ENCODE results near the gene FTSJ1. TPM values are rescaled to one million over a fixed set of nuclear protein-coding genes. Genes with fewer than 3 reads are reported as not detected.

FTSJ1 gene
- total and polyA plus RNA-seq, 2 experiments from 2014 or later = 42.8 to 76.3 TPM

DNA sequence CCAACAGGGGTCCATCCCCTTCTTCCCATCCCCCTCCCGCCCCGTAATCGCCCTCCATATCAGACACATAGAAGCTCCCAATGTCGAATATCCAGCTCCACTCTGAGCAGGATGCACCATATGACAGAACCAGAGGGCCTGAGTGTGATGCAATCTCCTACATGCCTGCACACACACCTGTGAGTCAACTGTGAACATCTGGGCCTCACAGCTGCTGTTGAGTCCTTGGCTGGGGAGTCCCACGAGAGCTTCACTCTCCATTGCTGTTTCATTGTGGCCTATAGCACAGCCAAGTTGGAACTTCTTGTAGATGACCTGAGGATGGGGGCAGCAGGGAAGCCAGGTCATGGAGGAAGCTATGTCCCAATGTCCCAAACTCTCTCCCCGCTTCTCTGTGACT is 14.2 kb upstream of the FTSJ1 start:
- Histone ChIP-seq H3K36me3 (ENCODE audit: insufficient read depth) (no peaks in the 10 kb centered on the region; the same call in 1 of the 2 replicates), H2AFZ (no peak overlapping the region), H3K4me2 (no peak overlapping the region), H3K27me3 (ENCODE audit: insufficient read depth) (no peaks in the 10 kb centered on the region), H3K4me1 (ENCODE audit: insufficient read depth) (no peaks in the 10 kb centered on the region), H3K79me2 (replicated peaks; ENCODE audit: insufficient read depth) (no peaks in the 10 kb centered on the region), H3K4me3 (no peak overlapping the region), H3K27ac (ENCODE audit: low read depth) (no peak overlapping the region), H3K9me2 (ENCODE audit: insufficient read depth) (no peaks in the 10 kb centered on the region), H3F3A (replicated peaks; ENCODE audit: low read depth) (no peaks in the 10 kb centered on the region), H4K20me1 (replicated peaks; ENCODE audit: insufficient read depth) (no peaks in the 10 kb centered on the region)
- TF ChIP-seq EZH2 (IDR thresholded peaks at IDR 0.05; ENCODE audit: low read depth, unreplicated experiment) = no peak
- Mint-ChIP-seq H3K27me3 (ENCODE audit: insufficient read depth, low read depth, poor library complexity) (peaks cover 2% of the 10 kb centered on the region), H3K4me1 (peaks cover 4% of the 10 kb centered on the region; the same call in 2 of the 3 replicates), H3K9me3 (no peaks in the 10 kb centered on the region; the same call in 1 of the 3 replicates), H3K4me3 (no peak overlapping the region), H3K27ac (no peak overlapping the region), H3K36me3 (ENCODE audit: low read depth) (peaks cover 62% of the 10 kb centered on the region)
- no peak for DNase-seq (ENCODE audit: low spot score)
- ATAC-seq = no peak

DNA sequence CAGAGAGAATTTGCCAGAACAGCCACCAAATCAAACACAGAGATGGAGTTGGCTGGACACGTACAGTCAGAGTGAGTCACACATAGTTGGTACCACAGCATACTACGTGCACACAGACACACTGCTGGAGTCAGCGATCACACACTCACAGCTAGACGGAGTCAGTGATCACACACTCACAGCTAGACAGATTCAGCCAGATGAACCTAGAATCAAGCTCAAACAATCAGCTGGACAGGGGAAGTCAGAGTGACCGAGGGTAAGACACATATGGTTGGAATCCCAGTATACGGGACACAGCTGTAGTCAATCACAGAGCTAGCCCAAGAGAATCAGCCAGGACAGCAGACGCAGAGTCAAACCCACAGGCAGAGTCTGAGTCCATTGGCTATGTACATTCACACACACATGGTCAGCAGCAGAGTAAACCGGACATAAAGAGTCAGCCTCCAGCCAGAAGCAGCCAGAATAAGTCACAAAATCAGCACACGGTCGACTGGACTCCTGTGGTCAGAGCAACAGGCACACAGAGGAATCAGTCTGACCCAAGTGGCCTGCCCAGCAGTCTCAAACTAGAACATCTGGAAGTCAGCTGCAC is 10.6 kb upstream of the FTSJ1 start:
- no peaks in the 10 kb centered on the region for H3F3A ChIP-seq (replicated peaks; ENCODE audit: low read depth)
- Mint-ChIP-seq H3K27ac (no peak overlapping the region), H3K4me3 (peak overlapping the region; percentile 25; the same call in 1 of the 3 replicates), H3K4me1 (peaks cover 16% of the 10 kb centered on the region), H3K36me3 (ENCODE audit: low read depth) (peaks cover 52% of the 10 kb centered on the region), H3K9me3 (no peaks in the 10 kb centered on the region; the same call in 1 of the 3 replicates), H3K27me3 (ENCODE audit: insufficient read depth, low read depth, poor library complexity) (peaks cover 9% of the 10 kb centered on the region)
- H3K4me2 ChIP-seq = no peak overlapping the region
- H3K79me2 ChIP-seq (replicated peaks; ENCODE audit: insufficient read depth) = 0 out of 2 replicates have a peak, but pooled peaks cover 12% of the 10 kb centered on the region
- DNase-seq (ENCODE audit: low spot score) = no peak
- no peaks in the 10 kb centered on the region for H3K4me1 ChIP-seq (ENCODE audit: insufficient read depth)
- no peak overlapping the region for H2AFZ ChIP-seq
- ATAC-seq = no peak
- H3K9me2 ChIP-seq (ENCODE audit: insufficient read depth) = no peaks in the 10 kb centered on the region
- no peaks in the 10 kb centered on the region; the same call in 1 of the 2 replicates for H3K36me3 ChIP-seq (ENCODE audit: insufficient read depth)
- H4K20me1 ChIP-seq (replicated peaks; ENCODE audit: insufficient read depth) = no peaks in the 10 kb centered on the region
- H3K27me3 ChIP-seq (ENCODE audit: insufficient read depth) = no peaks in the 10 kb centered on the region
- no peak overlapping the region for H3K4me3 ChIP-seq
- no peak overlapping the region for H3K27ac ChIP-seq (ENCODE audit: low read depth)
- TF ChIP-seq STAT1 (IDR thresholded peaks at IDR 0.05; ENCODE audit: unreplicated experiment) (no peak), POLR2AphosphoS5 (IDR thresholded peaks at IDR 0.05; ENCODE audit: low read depth) (no peak), EZH2phosphoT487 (IDR thresholded peaks at IDR 0.05; ENCODE audit: unreplicated experiment) (no peak)
- TF ChIP-seq, protein P1, sequence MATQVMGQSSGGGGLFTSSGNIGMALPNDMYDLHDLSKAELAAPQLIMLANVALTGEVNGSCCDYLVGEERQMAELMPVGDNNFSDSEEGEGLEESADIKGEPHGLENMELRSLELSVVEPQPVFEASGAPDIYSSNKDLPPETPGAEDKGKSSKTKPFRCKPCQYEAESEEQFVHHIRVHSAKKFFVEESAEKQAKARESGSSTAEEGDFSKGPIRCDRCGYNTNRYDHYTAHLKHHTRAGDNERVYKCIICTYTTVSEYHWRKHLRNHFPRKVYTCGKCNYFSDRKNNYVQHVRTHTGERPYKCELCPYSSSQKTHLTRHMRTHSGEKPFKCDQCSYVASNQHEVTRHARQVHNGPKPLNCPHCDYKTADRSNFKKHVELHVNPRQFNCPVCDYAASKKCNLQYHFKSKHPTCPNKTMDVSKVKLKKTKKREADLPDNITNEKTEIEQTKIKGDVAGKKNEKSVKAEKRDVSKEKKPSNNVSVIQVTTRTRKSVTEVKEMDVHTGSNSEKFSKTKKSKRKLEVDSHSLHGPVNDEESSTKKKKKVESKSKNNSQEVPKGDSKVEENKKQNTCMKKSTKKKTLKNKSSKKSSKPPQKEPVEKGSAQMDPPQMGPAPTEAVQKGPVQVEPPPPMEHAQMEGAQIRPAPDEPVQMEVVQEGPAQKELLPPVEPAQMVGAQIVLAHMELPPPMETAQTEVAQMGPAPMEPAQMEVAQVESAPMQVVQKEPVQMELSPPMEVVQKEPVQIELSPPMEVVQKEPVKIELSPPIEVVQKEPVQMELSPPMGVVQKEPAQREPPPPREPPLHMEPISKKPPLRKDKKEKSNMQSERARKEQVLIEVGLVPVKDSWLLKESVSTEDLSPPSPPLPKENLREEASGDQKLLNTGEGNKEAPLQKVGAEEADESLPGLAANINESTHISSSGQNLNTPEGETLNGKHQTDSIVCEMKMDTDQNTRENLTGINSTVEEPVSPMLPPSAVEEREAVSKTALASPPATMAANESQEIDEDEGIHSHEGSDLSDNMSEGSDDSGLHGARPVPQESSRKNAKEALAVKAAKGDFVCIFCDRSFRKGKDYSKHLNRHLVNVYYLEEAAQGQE (IDR thresholded peaks at IDR 0.05; ENCODE audit: unreplicated experiment) = no peak
- TF ChIP-seq, protein P2, sequence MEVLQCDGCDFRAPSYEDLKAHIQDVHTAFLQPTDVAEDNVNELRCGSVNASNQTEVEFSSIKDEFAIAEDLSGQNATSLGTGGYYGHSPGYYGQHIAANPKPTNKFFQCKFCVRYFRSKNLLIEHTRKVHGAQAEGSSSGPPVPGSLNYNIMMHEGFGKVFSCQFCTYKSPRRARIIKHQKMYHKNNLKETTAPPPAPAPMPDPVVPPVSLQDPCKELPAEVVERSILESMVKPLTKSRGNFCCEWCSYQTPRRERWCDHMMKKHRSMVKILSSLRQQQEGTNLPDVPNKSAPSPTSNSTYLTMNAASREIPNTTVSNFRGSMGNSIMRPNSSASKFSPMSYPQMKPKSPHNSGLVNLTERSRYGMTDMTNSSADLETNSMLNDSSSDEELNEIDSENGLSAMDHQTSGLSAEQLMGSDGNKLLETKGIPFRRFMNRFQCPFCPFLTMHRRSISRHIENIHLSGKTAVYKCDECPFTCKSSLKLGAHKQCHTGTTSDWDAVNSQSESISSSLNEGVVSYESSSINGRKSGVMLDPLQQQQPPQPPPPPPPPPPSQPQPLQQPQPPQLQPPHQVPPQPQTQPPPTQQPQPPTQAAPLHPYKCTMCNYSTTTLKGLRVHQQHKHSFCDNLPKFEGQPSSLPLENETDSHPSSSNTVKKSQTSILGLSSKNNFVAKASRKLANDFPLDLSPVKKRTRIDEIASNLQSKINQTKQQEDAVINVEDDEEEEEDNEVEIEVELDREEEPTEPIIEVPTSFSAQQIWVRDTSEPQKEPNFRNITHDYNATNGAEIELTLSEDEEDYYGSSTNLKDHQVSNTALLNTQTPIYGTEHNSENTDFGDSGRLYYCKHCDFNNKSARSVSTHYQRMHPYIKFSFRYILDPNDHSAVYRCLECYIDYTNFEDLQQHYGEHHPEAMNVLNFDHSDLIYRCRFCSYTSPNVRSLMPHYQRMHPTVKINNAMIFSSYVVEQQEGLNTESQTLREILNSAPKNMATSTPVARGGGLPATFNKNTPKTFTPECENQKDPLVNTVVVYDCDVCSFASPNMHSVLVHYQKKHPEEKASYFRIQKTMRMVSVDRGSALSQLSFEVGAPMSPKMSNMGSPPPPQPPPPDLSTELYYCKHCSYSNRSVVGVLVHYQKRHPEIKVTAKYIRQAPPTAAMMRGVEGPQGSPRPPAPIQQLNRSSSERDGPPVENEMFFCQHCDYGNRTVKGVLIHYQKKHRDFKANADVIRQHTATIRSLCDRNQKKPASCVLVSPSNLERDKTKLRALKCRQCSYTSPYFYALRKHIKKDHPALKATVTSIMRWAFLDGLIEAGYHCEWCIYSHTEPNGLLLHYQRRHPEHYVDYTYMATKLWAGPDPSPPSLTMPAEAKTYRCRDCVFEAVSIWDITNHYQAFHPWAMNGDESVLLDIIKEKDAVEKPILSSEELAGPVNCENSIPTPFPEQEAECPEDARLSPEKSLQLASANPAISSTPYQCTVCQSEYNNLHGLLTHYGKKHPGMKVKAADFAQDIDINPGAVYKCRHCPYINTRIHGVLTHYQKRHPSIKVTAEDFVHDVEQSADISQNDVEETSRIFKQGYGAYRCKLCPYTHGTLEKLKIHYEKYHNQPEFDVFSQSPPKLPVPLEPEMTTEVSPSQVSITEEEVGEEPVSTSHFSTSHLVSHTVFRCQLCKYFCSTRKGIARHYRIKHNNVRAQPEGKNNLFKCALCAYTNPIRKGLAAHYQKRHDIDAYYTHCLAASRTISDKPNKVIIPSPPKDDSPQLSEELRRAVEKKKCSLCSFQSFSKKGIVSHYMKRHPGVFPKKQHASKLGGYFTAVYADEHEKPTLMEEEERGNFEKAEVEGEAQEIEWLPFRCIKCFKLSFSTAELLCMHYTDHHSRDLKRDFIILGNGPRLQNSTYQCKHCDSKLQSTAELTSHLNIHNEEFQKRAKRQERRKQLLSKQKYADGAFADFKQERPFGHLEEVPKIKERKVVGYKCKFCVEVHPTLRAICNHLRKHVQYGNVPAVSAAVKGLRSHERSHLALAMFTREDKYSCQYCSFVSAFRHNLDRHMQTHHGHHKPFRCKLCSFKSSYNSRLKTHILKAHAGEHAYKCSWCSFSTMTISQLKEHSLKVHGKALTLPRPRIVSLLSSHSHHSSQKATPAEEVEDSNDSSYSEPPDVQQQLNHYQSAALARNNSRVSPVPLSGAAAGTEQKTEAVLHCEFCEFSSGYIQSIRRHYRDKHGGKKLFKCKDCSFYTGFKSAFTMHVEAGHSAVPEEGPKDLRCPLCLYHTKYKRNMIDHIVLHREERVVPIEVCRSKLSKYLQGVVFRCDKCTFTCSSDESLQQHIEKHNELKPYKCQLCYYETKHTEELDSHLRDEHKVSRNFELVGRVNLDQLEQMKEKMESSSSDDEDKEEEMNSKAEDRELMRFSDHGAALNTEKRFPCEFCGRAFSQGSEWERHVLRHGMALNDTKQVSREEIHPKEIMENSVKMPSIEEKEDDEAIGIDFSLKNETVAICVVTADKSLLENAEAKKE (CRISPR knock-in tag; IDR thresholded peaks at IDR 0.05) = no peak
